NCI-H446 treated with DMSO at 0.1 percent for 48 hours (cell line): ENCODE results near the gene NFX1.

ENCODE experiments used
- DNase-seq: peaks from one replicate; lab custom pipeline; 2025; lab: John Stamatoyannopoulos, UW

Gene NFX1

GRCh38 chr9:33290247-33291030, at the start of gene NFX1:
NFX1 (plus strand) TSS chr9:33290516; CDS start chr9:33290573, 57 bp downstream.
- peak; percentile 96 for DNase-seq

- no peak for DNase-seq
Measured at GRCh38 chr9:33241298-33241697, 49.0 kb upstream of the NFX1 start.

- no peak for DNase-seq
Measured at GRCh38 chr9:33242609-33243134, 47.6 kb upstream of the NFX1 start.

- DNase-seq: no peak
Measured at GRCh38 chr9:33244137-33244784, 46.1 kb upstream of the NFX1 start.

GRCh38 chr9:33245341-33245740, 45.0 kb upstream of the NFX1 start:
- DNase-seq: no peak

GRCh38 chr9:33246269-33246860, 44.0 kb upstream of the NFX1 start:
- DNase-seq: no peak

- no peak for DNase-seq
Measured at GRCh38 chr9:33248606-33249005, 41.7 kb upstream of the NFX1 start.

DNA sequence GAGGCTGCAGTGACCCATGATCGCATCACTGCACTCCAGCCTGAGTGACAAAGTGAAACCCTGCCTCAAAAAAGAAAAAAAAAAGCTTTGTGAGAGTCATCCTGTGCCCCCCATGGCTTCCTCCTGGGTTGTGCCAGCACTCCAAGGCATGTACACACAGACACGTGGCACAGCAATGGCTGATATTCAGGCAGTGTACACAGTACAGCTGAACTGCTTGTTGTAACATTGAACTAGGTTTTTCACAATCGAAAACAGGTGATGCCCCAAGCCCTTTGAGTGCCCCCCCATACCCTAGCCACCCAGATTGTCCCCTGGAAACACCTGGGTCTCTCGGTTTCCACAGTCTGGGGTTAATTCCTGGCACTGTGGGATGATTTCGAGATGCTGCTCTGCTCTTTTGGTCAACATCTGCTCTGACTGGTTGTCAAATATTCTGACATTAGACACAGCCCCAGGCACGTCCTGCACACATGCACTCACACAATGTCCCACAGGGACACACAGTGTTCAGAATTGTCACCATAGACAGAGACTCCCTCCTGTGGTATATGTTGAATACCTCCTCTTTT, 41.1 kb upstream of the NFX1 start:
- DNase-seq: no peak

GRCh38 chr9:33249983-33250382, 40.3 kb upstream of the NFX1 start:
- DNase-seq: no peak

GRCh38 chr9:33250458-33250995, 39.8 kb upstream of the NFX1 start:
- DNase-seq: no peak

GRCh38 chr9:33254211-33254610, 36.1 kb upstream of the NFX1 start:
- DNase-seq: no peak

GRCh38 chr9:33255014-33255413, 35.3 kb upstream of the NFX1 start:
- no peak for DNase-seq

DNA sequence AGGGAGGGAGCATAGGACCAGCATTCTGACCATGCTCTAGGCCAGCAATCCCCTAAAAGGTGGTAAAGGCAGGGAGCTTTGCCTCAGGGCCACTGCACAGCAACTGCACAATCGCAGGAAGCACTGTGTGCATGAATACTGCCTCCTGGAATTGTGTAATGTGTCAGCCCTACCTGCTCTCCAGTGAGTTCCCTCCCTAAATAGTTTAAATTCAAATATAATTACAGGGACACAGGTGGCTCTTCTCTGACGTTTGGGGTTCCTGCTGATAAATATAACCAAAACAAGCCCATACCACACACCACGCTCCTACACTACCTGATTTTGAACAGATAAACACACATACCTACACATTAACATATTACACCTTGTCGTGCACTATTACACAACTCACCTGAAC, 34.8 kb upstream of the NFX1 start:
- DNase-seq: no peak

DNA sequence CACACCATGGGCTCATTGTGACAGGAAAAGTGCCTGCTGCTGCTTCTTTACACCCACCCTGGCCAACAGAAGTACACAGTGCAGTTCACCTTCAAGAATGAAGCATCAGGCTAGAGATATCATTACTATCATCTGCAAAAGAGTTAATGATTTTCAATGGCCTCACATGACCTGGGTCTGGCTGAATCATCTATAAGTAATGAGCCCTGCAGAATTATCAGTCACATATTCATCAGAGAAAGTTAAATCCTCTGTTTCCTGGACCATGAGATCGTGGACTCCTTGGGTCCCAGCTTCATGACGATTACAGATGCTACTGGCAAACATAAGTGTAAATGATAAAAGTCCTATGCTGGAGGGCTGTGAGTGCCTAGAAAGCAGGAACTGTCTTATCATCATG, 34.1 kb upstream of the NFX1 start:
- DNase-seq: no peak

DNA sequence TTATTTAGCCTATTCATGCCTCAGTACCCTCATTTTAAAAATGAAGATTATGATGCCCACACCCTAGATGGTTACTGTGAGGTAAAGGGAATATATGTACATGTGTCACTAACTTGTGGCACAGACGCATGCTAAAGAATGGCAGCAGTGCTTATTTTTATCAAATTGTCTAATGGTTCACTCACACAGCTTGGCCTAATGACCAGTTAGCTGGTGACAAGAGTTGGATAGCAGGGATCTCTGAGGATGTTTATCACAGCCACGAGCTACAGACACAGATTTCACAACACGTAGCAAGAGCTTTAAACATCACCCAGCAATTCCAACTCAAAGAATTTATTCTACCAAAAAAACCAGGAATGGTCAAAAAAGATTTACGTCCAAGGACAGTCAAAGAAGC, 33.0 kb upstream of the NFX1 start:
- no peak for DNase-seq

DNA sequence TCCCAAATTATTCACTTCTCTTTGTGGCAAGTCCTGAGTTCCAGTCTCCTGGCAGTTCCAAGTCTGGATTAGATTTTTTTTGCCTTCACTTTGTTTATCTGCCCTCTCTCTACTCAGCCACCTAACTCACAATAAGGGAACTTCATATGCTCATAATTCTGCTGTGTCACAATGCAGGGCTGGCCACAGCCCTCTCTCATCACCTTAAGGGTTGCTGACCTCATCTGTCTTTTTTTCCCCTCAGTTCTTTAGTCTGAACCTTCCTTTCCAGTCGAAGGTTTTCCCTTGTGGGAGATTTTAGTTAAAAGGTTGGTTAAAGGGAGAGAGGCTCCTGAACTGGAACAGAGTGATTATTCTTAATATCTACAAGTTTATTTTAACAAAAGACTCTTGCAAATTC, 29.9 kb upstream of the NFX1 start:
- DNase-seq: no peak

DNA sequence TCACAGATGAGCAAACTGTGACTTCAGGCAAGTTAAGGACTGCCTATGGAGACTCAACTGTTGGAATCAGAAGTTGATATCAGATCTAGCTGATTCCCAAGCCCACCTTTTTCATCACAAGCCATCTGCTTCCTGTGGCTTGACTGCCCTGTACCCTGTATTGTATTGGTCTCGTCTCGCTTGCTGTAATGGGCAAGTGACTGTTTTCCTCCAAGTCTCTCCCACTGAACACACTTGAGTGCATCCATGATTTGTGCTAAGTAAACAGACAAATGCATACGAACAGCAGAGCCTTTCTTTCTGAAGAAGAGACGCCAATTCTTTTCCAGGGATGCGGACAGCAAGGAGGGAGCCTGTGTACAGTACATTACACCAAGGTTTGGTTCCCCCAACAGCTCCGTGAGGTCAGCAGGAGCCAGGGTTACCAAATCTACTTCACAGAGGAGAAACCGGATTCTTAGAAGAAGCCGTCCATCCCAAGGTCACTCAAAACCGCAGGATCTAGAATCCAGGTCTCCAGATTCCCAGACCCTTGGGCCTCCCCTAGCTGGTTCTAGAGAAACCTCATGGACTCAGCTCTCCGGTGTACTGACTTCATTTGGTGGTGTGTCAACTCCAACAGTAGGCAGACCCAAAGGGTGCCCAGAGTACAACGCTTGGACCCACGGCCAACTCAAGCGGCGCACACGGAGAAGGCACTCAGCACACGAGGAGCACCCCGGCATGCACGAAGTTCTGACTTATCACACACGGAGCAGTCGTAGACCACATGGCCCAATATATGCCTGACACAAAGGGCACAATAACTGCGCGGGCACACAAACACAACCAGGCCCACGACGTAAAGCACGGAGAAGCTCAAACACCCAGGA, 26.9 kb upstream of the NFX1 start:
- DNase-seq: no peak

GRCh38 chr9:33264003-33264472, 26.3 kb upstream of the NFX1 start:
- DNase-seq: no peak

GRCh38 chr9:33264473-33265177, 25.7 kb upstream of the NFX1 start, which contains the start of the genes BAG1 and CHMP5:
BAG1 (minus strand) TSS chr9:33264708.
CHMP5 (plus strand) TSS chr9:33265049; CDS start chr9:33265079, 30 bp downstream.
- DNase-seq: peak; percentile 98

- DNase-seq: no peak
Measured at GRCh38 chr9:33265211-33265865, 25.0 kb upstream of the NFX1 start.
